ENCODE measurements around the gene MAPK10. TPM values are rescaled to one million over a fixed set of nuclear protein-coding genes. Genes with fewer than 3 reads are reported as not detected.

Gene MAPK10
- total RNA-seq, 1 experiment from 2014 or later, result 5.2 TPM

DNA sequence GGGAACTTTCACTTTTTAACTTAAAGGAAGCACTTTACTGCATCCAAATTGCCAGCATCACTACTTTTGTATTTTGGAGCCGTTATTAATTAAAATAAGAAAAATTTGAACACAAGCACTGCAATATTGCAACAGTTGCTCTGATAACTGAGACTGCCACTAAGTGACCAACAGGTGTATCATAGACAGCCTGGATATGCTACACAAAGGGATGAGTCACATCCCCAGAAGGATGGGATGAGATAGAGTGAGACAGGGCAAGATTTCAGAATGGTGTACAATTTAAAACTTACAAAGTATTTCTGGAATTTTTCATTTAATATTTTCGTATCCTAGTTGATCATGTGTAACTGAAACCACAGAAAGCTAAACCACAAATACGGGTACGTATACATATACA lies 204.1 kb downstream of the MAPK10 start:
- CTCF ChIA-PET, result no interaction called here
- ATAC-seq, result no peak
- DNase-seq (ENCODE audit: low spot score), result no peak
- no peak overlapping the region for H3K4me3 Mint-ChIP-seq
- no peaks in the 10 kb centered on the region for H3K9me3 Mint-ChIP-seq
- no peaks in the 10 kb centered on the region for H3K4me1 Mint-ChIP-seq
- no peaks in the 10 kb centered on the region for H3K36me3 Mint-ChIP-seq
- no peaks in the 10 kb centered on the region for H3K27me3 Mint-ChIP-seq (ENCODE audit: low read depth)
- no peak overlapping the region for H3K27ac Mint-ChIP-seq
- TF ChIP-seq TCF7 (CRISPR knock-in tag; IDR thresholded peaks at IDR 0.05; ENCODE audit: low read depth), result no peak
- POLR2A ChIA-PET, result no interaction called here

DNA sequence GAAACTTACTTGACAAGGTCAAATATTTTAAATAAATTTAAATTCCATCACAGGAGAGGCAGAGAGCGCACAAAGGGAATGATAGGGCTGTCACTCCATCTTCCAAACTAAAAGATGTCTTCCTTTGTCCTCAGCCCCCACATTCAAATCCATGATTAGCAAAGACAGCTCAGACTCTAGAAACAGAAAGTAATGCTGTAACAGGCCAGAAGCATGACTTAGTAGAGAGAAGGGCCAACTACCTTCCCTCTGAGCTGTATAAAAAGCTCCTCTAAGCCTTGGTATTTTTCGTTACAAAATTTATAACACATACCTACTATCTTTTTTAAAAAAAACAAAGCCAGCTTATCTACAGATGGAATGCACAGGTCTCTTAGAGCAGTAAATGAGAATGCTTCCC lies 207.4 kb downstream of the MAPK10 start:
- Mint-ChIP-seq H3K4me1 (no peaks in the 10 kb centered on the region), H3K27ac (no peak overlapping the region), H3K36me3 (no peaks in the 10 kb centered on the region), H3K4me3 (no peak overlapping the region), H3K27me3 (ENCODE audit: low read depth) (no peaks in the 10 kb centered on the region), H3K9me3 (no peaks in the 10 kb centered on the region)
- POLR2A ChIA-PET, result no interaction called here
- ATAC-seq, result no peak
- CTCF ChIA-PET, result interaction anchor here (0.5 to 0.8 kb wide), 2 partner anchors 149 to 356 kb away, joined by 3 to 4 read pairs; no protein-coding TSS in a partner anchor
- TF ChIP-seq ELF4 (CRISPR knock-in tag; IDR thresholded peaks at IDR 0.05; ENCODE audit: low read depth) (no peak), TEAD1 (CRISPR knock-in tag; IDR thresholded peaks at IDR 0.05) (no peak)
- TF ChIP-seq, protein P1, sequence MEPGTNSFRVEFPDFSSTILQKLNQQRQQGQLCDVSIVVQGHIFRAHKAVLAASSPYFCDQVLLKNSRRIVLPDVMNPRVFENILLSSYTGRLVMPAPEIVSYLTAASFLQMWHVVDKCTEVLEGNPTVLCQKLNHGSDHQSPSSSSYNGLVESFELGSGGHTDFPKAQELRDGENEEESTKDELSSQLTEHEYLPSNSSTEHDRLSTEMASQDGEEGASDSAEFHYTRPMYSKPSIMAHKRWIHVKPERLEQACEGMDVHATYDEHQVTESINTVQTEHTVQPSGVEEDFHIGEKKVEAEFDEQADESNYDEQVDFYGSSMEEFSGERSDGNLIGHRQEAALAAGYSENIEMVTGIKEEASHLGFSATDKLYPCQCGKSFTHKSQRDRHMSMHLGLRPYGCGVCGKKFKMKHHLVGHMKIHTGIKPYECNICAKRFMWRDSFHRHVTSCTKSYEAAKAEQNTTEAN (CRISPR knock-in tag; IDR thresholded peaks at IDR 0.05), result no peak
- no peak for DNase-seq (ENCODE audit: low spot score)

DNA sequence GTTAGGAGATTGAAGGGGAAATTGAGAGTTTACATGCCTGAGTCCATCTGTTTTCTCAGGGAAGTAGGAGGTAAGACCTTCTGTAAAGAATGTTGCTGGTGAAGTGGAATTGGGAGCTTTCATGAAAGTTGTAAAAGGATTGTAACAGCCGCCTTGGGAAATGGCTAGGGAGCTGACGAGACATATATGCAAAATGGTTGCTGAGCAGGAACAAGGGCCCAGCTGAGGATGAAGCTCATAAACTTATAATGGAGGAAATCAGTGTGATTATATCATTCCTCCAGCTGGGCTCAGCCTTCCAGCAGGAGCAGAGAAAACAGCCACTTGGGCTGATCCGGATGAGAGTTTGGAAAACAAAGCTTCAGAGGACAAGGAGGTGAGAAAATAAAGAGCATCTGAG lies 208.7 kb downstream of the MAPK10 start:
- Mint-ChIP-seq H3K27me3 (ENCODE audit: low read depth) (no peaks in the 10 kb centered on the region), H3K4me3 (no peak overlapping the region), H3K4me1 (no peaks in the 10 kb centered on the region), H3K27ac (no peak overlapping the region), H3K36me3 (no peaks in the 10 kb centered on the region), H3K9me3 (no peaks in the 10 kb centered on the region)
- ATAC-seq, result no peak
- TF ChIP-seq, protein P2, sequence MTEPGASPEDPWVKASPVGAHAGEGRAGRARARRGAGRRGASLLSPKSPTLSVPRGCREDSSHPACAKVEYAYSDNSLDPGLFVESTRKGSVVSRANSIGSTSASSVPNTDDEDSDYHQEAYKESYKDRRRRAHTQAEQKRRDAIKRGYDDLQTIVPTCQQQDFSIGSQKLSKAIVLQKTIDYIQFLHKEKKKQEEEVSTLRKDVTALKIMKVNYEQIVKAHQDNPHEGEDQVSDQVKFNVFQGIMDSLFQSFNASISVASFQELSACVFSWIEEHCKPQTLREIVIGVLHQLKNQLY (CRISPR knock-in tag; IDR thresholded peaks at IDR 0.05), result no peak
- TF ChIP-seq, protein P3, sequence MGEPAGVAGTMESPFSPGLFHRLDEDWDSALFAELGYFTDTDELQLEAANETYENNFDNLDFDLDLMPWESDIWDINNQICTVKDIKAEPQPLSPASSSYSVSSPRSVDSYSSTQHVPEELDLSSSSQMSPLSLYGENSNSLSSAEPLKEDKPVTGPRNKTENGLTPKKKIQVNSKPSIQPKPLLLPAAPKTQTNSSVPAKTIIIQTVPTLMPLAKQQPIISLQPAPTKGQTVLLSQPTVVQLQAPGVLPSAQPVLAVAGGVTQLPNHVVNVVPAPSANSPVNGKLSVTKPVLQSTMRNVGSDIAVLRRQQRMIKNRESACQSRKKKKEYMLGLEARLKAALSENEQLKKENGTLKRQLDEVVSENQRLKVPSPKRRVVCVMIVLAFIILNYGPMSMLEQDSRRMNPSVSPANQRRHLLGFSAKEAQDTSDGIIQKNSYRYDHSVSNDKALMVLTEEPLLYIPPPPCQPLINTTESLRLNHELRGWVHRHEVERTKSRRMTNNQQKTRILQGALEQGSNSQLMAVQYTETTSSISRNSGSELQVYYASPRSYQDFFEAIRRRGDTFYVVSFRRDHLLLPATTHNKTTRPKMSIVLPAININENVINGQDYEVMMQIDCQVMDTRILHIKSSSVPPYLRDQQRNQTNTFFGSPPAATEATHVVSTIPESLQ (CRISPR knock-in tag; IDR thresholded peaks at IDR 0.05), result no peak
- TF ChIP-seq GABPB1 (CRISPR knock-in tag; IDR thresholded peaks at IDR 0.05) (no peak), KAT7 (CRISPR knock-in tag; IDR thresholded peaks at IDR 0.05; ENCODE audit: borderline replicate concordance) (no peak), SP1 (CRISPR knock-in tag; conservative IDR thresholded peaks at IDR 0.05) (no peak), EMX1 (CRISPR knock-in tag; IDR thresholded peaks at IDR 0.05) (no peak), NR2C2 (CRISPR knock-in tag; IDR thresholded peaks at IDR 0.05) (no peak), FOXJ3 (CRISPR knock-in tag; IDR thresholded peaks at IDR 0.05; ENCODE audit: borderline replicate concordance) (no peak), NR1H2 (CRISPR knock-in tag; IDR thresholded peaks at IDR 0.05) (no peak), CREB1 (CRISPR knock-in tag; IDR thresholded peaks at IDR 0.05) (no peak)
- TF ChIP-seq, protein P4, sequence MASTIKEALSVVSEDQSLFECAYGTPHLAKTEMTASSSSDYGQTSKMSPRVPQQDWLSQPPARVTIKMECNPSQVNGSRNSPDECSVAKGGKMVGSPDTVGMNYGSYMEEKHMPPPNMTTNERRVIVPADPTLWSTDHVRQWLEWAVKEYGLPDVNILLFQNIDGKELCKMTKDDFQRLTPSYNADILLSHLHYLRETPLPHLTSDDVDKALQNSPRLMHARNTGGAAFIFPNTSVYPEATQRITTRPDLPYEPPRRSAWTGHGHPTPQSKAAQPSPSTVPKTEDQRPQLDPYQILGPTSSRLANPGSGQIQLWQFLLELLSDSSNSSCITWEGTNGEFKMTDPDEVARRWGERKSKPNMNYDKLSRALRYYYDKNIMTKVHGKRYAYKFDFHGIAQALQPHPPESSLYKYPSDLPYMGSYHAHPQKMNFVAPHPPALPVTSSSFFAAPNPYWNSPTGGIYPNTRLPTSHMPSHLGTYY (CRISPR knock-in tag; IDR thresholded peaks at IDR 0.05), result no peak
- TF ChIP-seq, protein P5, sequence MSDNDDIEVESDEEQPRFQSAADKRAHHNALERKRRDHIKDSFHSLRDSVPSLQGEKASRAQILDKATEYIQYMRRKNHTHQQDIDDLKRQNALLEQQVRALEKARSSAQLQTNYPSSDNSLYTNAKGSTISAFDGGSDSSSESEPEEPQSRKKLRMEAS (CRISPR knock-in tag; IDR thresholded peaks at IDR 0.05), result no peak
- TF ChIP-seq, protein P6, sequence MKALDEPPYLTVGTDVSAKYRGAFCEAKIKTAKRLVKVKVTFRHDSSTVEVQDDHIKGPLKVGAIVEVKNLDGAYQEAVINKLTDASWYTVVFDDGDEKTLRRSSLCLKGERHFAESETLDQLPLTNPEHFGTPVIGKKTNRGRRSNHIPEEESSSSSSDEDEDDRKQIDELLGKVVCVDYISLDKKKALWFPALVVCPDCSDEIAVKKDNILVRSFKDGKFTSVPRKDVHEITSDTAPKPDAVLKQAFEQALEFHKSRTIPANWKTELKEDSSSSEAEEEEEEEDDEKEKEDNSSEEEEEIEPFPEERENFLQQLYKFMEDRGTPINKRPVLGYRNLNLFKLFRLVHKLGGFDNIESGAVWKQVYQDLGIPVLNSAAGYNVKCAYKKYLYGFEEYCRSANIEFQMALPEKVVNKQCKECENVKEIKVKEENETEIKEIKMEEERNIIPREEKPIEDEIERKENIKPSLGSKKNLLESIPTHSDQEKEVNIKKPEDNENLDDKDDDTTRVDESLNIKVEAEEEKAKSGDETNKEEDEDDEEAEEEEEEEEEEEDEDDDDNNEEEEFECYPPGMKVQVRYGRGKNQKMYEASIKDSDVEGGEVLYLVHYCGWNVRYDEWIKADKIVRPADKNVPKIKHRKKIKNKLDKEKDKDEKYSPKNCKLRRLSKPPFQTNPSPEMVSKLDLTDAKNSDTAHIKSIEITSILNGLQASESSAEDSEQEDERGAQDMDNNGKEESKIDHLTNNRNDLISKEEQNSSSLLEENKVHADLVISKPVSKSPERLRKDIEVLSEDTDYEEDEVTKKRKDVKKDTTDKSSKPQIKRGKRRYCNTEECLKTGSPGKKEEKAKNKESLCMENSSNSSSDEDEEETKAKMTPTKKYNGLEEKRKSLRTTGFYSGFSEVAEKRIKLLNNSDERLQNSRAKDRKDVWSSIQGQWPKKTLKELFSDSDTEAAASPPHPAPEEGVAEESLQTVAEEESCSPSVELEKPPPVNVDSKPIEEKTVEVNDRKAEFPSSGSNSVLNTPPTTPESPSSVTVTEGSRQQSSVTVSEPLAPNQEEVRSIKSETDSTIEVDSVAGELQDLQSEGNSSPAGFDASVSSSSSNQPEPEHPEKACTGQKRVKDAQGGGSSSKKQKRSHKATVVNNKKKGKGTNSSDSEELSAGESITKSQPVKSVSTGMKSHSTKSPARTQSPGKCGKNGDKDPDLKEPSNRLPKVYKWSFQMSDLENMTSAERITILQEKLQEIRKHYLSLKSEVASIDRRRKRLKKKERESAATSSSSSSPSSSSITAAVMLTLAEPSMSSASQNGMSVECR (CRISPR knock-in tag; IDR thresholded peaks at IDR 0.05; ENCODE audit: borderline replicate concordance), result no peak
- TF ChIP-seq, protein P7, sequence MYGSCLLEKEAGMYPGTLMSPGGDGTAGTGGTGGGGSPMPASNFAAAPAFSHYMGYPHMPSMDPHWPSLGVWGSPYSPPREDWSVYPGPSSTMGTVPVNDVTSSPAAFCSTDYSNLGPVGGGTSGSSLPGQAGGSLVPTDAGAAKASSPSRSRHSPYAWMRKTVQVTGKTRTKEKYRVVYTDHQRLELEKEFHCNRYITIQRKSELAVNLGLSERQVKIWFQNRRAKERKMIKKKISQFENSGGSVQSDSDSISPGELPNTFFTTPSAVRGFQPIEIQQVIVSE (CRISPR knock-in tag; IDR thresholded peaks at IDR 0.05; ENCODE audit: borderline replicate concordance), result no peak
- TF ChIP-seq, protein P8, sequence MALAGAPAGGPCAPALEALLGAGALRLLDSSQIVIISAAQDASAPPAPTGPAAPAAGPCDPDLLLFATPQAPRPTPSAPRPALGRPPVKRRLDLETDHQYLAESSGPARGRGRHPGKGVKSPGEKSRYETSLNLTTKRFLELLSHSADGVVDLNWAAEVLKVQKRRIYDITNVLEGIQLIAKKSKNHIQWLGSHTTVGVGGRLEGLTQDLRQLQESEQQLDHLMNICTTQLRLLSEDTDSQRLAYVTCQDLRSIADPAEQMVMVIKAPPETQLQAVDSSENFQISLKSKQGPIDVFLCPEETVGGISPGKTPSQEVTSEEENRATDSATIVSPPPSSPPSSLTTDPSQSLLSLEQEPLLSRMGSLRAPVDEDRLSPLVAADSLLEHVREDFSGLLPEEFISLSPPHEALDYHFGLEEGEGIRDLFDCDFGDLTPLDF (CRISPR knock-in tag; IDR thresholded peaks at IDR 0.05), result no peak
- CTCF ChIA-PET, result no interaction called here
- POLR2A ChIA-PET, result no interaction called here
- DNase-seq (ENCODE audit: low spot score), result no peak

All from WTC11 (cell line).